ENCODE measurements around the gene WDR93. TPM values are rescaled to one million over a fixed set of nuclear protein-coding genes. Genes with fewer than 3 reads are reported as not detected.
A peak's percentile ranks its signal among the peaks of the same experiment; 100 is the strongest.
"Not testable (repeated sequence)": the region's sequence is repeated elsewhere in the genome, so short reads cannot be mapped to it uniquely, and the experiment has no call there.

WDR93 gene
- total and polyA plus RNA-seq, 4 donors: 0.08 TPM; not detected in 2

- H3K9me3 ChIP-seq (ENCODE audit: control insufficient read depth in 4 of 4, low read length in 3 of 4): no peaks in the 10 kb centered on the region
- peaks cover 0 to 33% (median 7%) of the 10 kb centered on the region in 4 donors for H3K36me3 ChIP-seq (ENCODE audit: control insufficient read depth in 4 of 4, insufficient read depth in 3 of 4, low read depth in 1 of 4, low read length in 3 of 4)
- DNase-seq (ENCODE audit: low spot score): no peak
- H3K4me3 ChIP-seq (ENCODE audit: low read depth in 1 of 3, low read length in 3 of 3): no peak overlapping the region
- H3K4me1 ChIP-seq (ENCODE audit: control insufficient read depth in 4 of 4, insufficient read depth in 4 of 4, low read length in 3 of 4): peaks cover 4 to 29% (median 14%) of the 10 kb centered on the region in 4 donors
- H3K27ac ChIP-seq (ENCODE audit: low read depth in 1 of 2, low read length in 2 of 2): peak overlapping the region; percentile 35 to 57
- TF ChIP-seq, protein P1, sequence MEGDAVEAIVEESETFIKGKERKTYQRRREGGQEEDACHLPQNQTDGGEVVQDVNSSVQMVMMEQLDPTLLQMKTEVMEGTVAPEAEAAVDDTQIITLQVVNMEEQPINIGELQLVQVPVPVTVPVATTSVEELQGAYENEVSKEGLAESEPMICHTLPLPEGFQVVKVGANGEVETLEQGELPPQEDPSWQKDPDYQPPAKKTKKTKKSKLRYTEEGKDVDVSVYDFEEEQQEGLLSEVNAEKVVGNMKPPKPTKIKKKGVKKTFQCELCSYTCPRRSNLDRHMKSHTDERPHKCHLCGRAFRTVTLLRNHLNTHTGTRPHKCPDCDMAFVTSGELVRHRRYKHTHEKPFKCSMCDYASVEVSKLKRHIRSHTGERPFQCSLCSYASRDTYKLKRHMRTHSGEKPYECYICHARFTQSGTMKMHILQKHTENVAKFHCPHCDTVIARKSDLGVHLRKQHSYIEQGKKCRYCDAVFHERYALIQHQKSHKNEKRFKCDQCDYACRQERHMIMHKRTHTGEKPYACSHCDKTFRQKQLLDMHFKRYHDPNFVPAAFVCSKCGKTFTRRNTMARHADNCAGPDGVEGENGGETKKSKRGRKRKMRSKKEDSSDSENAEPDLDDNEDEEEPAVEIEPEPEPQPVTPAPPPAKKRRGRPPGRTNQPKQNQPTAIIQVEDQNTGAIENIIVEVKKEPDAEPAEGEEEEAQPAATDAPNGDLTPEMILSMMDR (IDR thresholded peaks at IDR 0.05; ENCODE audit: low read depth, low read length, missing input control): no peak
- TF ChIP-seq, protein P2, sequence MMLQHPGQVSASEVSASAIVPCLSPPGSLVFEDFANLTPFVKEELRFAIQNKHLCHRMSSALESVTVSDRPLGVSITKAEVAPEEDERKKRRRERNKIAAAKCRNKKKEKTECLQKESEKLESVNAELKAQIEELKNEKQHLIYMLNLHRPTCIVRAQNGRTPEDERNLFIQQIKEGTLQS (IDR thresholded peaks at IDR 0.05): peak; percentile 59
- TF ChIP-seq RXRA (IDR thresholded peaks at IDR 0.05): peak; percentile 32 to 59
- no peak for TF ChIP-seq FOXA1 (IDR thresholded peaks at IDR 0.05)
- peak; percentile 46 to 55 for TF ChIP-seq HNF4A (conservative IDR thresholded peaks at IDR 0.05)
- TF ChIP-seq, protein P3, sequence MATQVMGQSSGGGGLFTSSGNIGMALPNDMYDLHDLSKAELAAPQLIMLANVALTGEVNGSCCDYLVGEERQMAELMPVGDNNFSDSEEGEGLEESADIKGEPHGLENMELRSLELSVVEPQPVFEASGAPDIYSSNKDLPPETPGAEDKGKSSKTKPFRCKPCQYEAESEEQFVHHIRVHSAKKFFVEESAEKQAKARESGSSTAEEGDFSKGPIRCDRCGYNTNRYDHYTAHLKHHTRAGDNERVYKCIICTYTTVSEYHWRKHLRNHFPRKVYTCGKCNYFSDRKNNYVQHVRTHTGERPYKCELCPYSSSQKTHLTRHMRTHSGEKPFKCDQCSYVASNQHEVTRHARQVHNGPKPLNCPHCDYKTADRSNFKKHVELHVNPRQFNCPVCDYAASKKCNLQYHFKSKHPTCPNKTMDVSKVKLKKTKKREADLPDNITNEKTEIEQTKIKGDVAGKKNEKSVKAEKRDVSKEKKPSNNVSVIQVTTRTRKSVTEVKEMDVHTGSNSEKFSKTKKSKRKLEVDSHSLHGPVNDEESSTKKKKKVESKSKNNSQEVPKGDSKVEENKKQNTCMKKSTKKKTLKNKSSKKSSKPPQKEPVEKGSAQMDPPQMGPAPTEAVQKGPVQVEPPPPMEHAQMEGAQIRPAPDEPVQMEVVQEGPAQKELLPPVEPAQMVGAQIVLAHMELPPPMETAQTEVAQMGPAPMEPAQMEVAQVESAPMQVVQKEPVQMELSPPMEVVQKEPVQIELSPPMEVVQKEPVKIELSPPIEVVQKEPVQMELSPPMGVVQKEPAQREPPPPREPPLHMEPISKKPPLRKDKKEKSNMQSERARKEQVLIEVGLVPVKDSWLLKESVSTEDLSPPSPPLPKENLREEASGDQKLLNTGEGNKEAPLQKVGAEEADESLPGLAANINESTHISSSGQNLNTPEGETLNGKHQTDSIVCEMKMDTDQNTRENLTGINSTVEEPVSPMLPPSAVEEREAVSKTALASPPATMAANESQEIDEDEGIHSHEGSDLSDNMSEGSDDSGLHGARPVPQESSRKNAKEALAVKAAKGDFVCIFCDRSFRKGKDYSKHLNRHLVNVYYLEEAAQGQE (IDR thresholded peaks at IDR 0.05): no peak
- no peak for TF ChIP-seq NR2F2 (IDR thresholded peaks at IDR 0.05)
- peak in 1 of 2 donors; percentile 16 for TF ChIP-seq JUND (IDR thresholded peaks at IDR 0.05)
- TF ChIP-seq GABPA (IDR thresholded peaks at IDR 0.05 in 1 of 2, conservative IDR thresholded peaks at IDR 0.05 in 1 of 2): no peak
- TF ChIP-seq SP1 (IDR thresholded peaks at IDR 0.05): peak; percentile 64
- TF ChIP-seq, protein P4, sequence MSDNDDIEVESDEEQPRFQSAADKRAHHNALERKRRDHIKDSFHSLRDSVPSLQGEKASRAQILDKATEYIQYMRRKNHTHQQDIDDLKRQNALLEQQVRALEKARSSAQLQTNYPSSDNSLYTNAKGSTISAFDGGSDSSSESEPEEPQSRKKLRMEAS (IDR thresholded peaks at IDR 0.05): peak; percentile 10
- TF ChIP-seq RAD21 (IDR thresholded peaks at IDR 0.05): no peak
- TF ChIP-seq YY1 (IDR thresholded peaks at IDR 0.05): peak; percentile 29
- peak; percentile 40 to 48 for TF ChIP-seq EGR1 (IDR thresholded peaks at IDR 0.05; ENCODE audit: low read depth in 2 of 2)
- TF ChIP-seq, protein P5, sequence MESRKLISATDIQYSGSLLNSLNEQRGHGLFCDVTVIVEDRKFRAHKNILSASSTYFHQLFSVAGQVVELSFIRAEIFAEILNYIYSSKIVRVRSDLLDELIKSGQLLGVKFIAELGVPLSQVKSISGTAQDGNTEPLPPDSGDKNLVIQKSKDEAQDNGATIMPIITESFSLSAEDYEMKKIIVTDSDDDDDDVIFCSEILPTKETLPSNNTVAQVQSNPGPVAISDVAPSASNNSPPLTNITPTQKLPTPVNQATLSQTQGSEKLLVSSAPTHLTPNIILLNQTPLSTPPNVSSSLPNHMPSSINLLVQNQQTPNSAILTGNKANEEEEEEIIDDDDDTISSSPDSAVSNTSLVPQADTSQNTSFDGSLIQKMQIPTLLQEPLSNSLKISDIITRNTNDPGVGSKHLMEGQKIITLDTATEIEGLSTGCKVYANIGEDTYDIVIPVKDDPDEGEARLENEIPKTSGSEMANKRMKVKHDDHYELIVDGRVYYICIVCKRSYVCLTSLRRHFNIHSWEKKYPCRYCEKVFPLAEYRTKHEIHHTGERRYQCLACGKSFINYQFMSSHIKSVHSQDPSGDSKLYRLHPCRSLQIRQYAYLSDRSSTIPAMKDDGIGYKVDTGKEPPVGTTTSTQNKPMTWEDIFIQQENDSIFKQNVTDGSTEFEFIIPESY (IDR thresholded peaks at IDR 0.05): no peak
- no peak for TF ChIP-seq FOXA2 (IDR thresholded peaks at IDR 0.05)
- TF ChIP-seq HNF4G (IDR thresholded peaks at IDR 0.05): no peak
- TF ChIP-seq TAF1 (conservative IDR thresholded peaks at IDR 0.05): no peak
- H3K27me3 ChIP-seq (ENCODE audit: control insufficient read depth in 4 of 4, insufficient read depth in 4 of 4, low read length in 3 of 4): no peaks in the 10 kb centered on the region
- H3K9ac ChIP-seq (ENCODE audit: low read depth in 1 of 2, low read length in 2 of 2): no peak overlapping the region
Observed at GRCh38 chr15:89686522-89686921, 4.1 kb upstream of the WDR93 start.

- peak overlapping the region; percentile 82 to 95 for H3K9ac ChIP-seq (ENCODE audit: low read depth in 1 of 2, low read length in 2 of 2)
- peak overlapping the region; percentile 67 to 99 (median 70) for H3K4me3 ChIP-seq (ENCODE audit: low read depth in 1 of 3, low read length in 3 of 3)
- peak overlapping the region; percentile 79 to 99 for H3K27ac ChIP-seq (ENCODE audit: low read depth in 1 of 2, low read length in 2 of 2)
- H3K9me3 ChIP-seq (ENCODE audit: control insufficient read depth in 4 of 4, low read length in 3 of 4); H3K27me3 ChIP-seq (ENCODE audit: control insufficient read depth in 4 of 4, insufficient read depth in 4 of 4, low read length in 3 of 4); DNase-seq (ENCODE audit: low spot score): not testable (repeated sequence)
- peaks cover 0 to 13% (median 0%) of the 10 kb centered on the region in 4 donors for H3K36me3 ChIP-seq (ENCODE audit: control insufficient read depth in 4 of 4, insufficient read depth in 3 of 4, low read depth in 1 of 4, low read length in 3 of 4)
- WGBS: 22% methylated on average over 15 of the region's 15 CpGs
- peaks cover 3 to 26% (median 13%) of the 10 kb centered on the region in 4 donors for H3K4me1 ChIP-seq (ENCODE audit: control insufficient read depth in 4 of 4, insufficient read depth in 4 of 4, low read length in 3 of 4)
Observed at GRCh38 chr15:89689930-89690275, 708 bp upstream of the WDR93 start.
